Melanocyte of skin (primary cell): ENCODE measurements around the gene FIGNL1. TPM values are rescaled to one million over a fixed set of nuclear protein-coding genes. Genes with fewer than 3 reads are reported as not detected.

Experiments used
- small RNA-seq, 2 donors: library from RNA; depleted of rRNA; stranded (forward); fragments of <200 nt; gene quantifications; one replicate each; pipeline ENCODE3, GENCODE V24; 2012
- total RNA-seq, 2 donors: library from RNA; depleted of rRNA; stranded (reverse); fragments of >200 nt; gene quantifications; 2 replicates each; pipeline ENCODE4 v1.2.3, GENCODE V29; 2012

FIGNL1 gene
- total RNA-seq: 10 to 100 TPM; 10.7 to 28.6 TPM

GRCh38 chr7:50449881-50450589, at the start of gene FIGNL1:
Gene FIGNL1 (minus strand): TSS chr7:50450350. CDS start chr7:50447287, 3,063 bp downstream.

Small RNA genes within 50 kb of the gene (small RNA-seq; reads per million reads assigned to genes)
- gene RNU6-1091P: 0 reads per million in 2 donors

Other genes starting within 250 kb of the FIGNL1 start
- not detected for gene IKZF1, start 145.6 kb downstream of the FIGNL1 start, total RNA-seq
- not detected for gene DDC, start 115.1 kb upstream of the FIGNL1 start, total RNA-seq